Smooth muscle cell of the brain vasculature (primary cell): ENCODE results near the gene RNASEH2A.

Experiments used
- DNase-seq: peaks from one replicate; pipeline ENCODE4 v3.0.0-alpha.2; 2012; ENCODE audit warnings: low read depth, low spot score

The RNASEH2A gene

GRCh38 chr19:12806242-12807081 is at the start of gene RNASEH2A:
Gene RNASEH2A (plus strand): TSS chr19:12806584. CDS start chr19:12806674, 90 bp downstream.
- DNase-seq: no peak

GRCh38 chr19:12757544-12758274 is 48.7 kb upstream of the RNASEH2A start:
- DNase-seq: peak; percentile 18

GRCh38 chr19:12759686-12760085 is 46.7 kb upstream of the RNASEH2A start:
- no peak for DNase-seq

- no peak for DNase-seq
Measured at GRCh38 chr19:12763100-12763499, 43.3 kb upstream of the RNASEH2A start.

GRCh38 chr19:12764698-12765097 is 41.7 kb upstream of the RNASEH2A start:
- DNase-seq: no peak

GRCh38 chr19:12766051-12766521 is 40.3 kb upstream of the RNASEH2A start:
- no peak for DNase-seq

- DNase-seq: no peak
Measured at GRCh38 chr19:12767150-12767549, 39.2 kb upstream of the RNASEH2A start.

- DNase-seq: no peak
Measured at GRCh38 chr19:12767666-12768065, 38.7 kb upstream of the RNASEH2A start.

GRCh38 chr19:12769689-12770088 is 36.7 kb upstream of the RNASEH2A start:
- DNase-seq: no peak

- no peak for DNase-seq
Measured at GRCh38 chr19:12770922-12771321, 35.5 kb upstream of the RNASEH2A start.

GRCh38 chr19:12772323-12772722 is 34.1 kb upstream of the RNASEH2A start:
- DNase-seq: no peak

- no peak for DNase-seq
Measured at GRCh38 chr19:12773571-12773970, 32.8 kb upstream of the RNASEH2A start.

- DNase-seq: no peak
Measured at GRCh38 chr19:12774588-12775555, 31.5 kb upstream of the RNASEH2A start, which contains the start of gene HOOK2. Gene HOOK2 (minus strand): TSS chr19:12775552. CDS start chr19:12775449, 103 bp downstream.

GRCh38 chr19:12777217-12778016 is 29.0 kb upstream of the RNASEH2A start:
- DNase-seq: no peak

GRCh38 chr19:12778017-12778904 is 28.1 kb upstream of the RNASEH2A start:
- DNase-seq: no peak

- DNase-seq: no peak
Measured at GRCh38 chr19:12778905-12779161, 27.6 kb upstream of the RNASEH2A start.

- DNase-seq: no peak
Measured at GRCh38 chr19:12779162-12779993, 27.0 kb upstream of the RNASEH2A start.

- DNase-seq: no peak
Measured at GRCh38 chr19:12782174-12782423, 24.3 kb upstream of the RNASEH2A start.
